Measurements from ENCODE around the gene COX6B2.

COX6B2 gene

DNA sequence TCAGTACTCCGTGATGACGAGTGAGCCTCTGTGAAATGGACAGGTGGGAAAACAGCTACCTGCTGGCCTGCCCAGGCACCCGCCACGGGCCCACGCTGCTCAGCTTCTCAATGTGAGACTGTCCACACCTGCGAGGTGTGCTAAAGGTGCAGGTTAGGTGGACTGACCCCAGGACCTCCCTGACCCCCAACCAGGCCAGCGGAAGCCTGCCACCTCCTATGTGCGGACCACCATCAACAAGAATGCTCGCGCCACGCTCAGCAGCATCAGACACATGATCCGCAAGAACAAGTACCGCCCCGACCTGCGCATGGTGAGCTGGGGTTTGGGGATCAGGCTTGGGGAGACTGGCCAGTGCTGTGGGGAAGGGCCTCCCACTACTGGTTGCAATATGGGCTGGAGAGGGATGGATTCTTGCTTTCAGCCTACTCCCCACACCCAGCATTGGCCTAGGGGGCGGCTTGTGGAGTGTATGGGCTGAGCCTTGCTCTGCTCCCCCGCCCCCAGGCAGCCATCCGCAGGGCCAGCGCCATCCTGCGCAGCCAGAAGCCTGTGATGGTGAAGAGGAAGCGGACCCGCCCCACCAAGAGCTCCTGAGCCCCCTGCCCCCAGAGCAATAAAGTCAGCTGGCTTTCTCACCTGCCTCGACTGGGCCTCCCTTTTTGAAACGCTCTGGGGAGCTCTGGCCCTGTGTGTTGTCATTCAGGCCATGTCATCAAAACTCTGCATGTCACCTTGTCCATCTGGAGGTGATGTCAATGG, 33.4 kb upstream of the COX6B2 start:
- Histone ChIP-seq H3K4me3 (ENCODE audit: low read depth, low read length) (no peak overlapping the region; the same call in 1 of the 2 replicates), H3K36me3 (ENCODE audit: control insufficient read depth in 2 of 2, insufficient read depth in 1 of 2, low read length in 2 of 2) (peaks cover 8 to 59% of the 10 kb centered on the region in 2 experiments), H3K9me3 (ENCODE audit: control insufficient read depth, insufficient read depth, low read depth, low read length) (no peaks in the 10 kb centered on the region), H3K27ac (ENCODE audit: extremely low read depth, low read depth, low read length) (peak overlapping the region; percentile 84), H3K4me1 (ENCODE audit: control insufficient read depth, insufficient read depth, low read length) (peaks cover 30% of the 10 kb centered on the region)
- CTCF ChIA-PET = interaction anchor here (0.7 to 4.4 kb wide), 5 partner anchors 19 to 247 kb away, joined by 3 to 20 read pairs (median 4); partner anchors contain the start of gene ZNF865
- no peak for TF ChIP-seq ZNF426 (tag by site-specific recombination; IDR thresholded peaks at IDR 0.05)
- TF ChIP-seq HOXC10 (CRISPR knock-in tag; IDR thresholded peaks at IDR 0.05) = peak; percentile 92; the same call in 1 of the 2 replicates
- POLR2A ChIA-PET = interaction anchor here (1.0 to 7.3 kb wide), 9 partner anchors 12 to 129 kb away, joined by 3 to 78 read pairs (median 6); partner anchors contain the start of genes HSPBP1, IL11, KMT5C and UBE2S

DNA sequence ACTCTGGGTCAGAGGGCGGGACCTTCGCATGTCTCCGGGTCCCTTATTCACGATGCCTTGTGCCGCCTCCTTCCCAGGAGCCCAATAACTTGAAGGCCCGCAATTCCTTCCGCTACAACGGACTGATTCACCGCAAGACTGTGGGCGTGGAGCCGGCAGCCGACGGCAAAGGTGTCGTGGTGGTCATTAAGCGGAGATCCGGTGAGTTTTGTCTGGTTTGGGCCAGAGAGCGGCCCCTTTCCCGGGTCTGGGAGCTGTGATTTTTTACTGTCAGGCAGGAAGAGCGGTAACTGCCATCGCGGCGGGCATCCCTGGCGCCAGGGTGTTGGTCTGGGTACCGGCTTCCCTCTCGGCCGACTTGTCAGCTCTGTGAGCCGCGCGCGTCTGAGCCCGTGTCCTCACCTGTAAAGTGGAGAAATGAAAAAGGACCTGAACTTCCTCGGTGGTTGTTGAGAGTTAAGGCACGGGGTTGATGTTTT, 32.0 kb upstream of the COX6B2 start:
- H3K4me3 ChIP-seq (ENCODE audit: low read depth, low read length) = peak overlapping the region; percentile 94
- POLR2A ChIA-PET = interaction anchor here (0.7 to 7.3 kb wide), 9 partner anchors 13 to 213 kb away, joined by 3 to 78 read pairs (median 6); partner anchors contain the start of genes FIZ1, HSPBP1, IL11 and KMT5C
- peaks cover 27% of the 10 kb centered on the region for H3K4me1 ChIP-seq (ENCODE audit: control insufficient read depth, insufficient read depth, low read length)
- peak overlapping the region; percentile 84 for H3K27ac ChIP-seq (ENCODE audit: extremely low read depth, low read depth, low read length)
- no peaks in the 10 kb centered on the region for H3K9me3 ChIP-seq (ENCODE audit: control insufficient read depth, insufficient read depth, low read depth, low read length)
- CTCF ChIA-PET = interaction anchor here (1.0 to 1.3 kb wide), 2 partner anchors 95 to 220 kb away, joined by 4 read pairs; partner anchors contain the start of gene ZNF865
- TF ChIP-seq ZNF335 (tag by site-specific recombination; conservative IDR thresholded peaks at IDR 0.05) = peak; percentile 8
- no peak for TF ChIP-seq ZNF654 (tag by site-specific recombination; IDR thresholded peaks at IDR 0.05; ENCODE audit: low read depth)
- TF ChIP-seq ZNF184 (tag by site-specific recombination; IDR thresholded peaks at IDR 0.05) = no peak
- no peak for TF ChIP-seq ZBTB17 (tag by site-specific recombination; IDR thresholded peaks at IDR 0.05)
- TF ChIP-seq ZNF112 (tag by site-specific recombination; IDR thresholded peaks at IDR 0.05) = no peak
- no peak for TF ChIP-seq SETDB1 (IDR thresholded peaks at IDR 0.05; ENCODE audit: insufficient read length, low read length)
- TF ChIP-seq SP2 (tag by site-specific recombination; IDR thresholded peaks at IDR 0.05) = peak; percentile 49
- no peak for TF ChIP-seq ZBTB1 (tag by site-specific recombination; IDR thresholded peaks at IDR 0.05)
- TF ChIP-seq, protein P1, sequence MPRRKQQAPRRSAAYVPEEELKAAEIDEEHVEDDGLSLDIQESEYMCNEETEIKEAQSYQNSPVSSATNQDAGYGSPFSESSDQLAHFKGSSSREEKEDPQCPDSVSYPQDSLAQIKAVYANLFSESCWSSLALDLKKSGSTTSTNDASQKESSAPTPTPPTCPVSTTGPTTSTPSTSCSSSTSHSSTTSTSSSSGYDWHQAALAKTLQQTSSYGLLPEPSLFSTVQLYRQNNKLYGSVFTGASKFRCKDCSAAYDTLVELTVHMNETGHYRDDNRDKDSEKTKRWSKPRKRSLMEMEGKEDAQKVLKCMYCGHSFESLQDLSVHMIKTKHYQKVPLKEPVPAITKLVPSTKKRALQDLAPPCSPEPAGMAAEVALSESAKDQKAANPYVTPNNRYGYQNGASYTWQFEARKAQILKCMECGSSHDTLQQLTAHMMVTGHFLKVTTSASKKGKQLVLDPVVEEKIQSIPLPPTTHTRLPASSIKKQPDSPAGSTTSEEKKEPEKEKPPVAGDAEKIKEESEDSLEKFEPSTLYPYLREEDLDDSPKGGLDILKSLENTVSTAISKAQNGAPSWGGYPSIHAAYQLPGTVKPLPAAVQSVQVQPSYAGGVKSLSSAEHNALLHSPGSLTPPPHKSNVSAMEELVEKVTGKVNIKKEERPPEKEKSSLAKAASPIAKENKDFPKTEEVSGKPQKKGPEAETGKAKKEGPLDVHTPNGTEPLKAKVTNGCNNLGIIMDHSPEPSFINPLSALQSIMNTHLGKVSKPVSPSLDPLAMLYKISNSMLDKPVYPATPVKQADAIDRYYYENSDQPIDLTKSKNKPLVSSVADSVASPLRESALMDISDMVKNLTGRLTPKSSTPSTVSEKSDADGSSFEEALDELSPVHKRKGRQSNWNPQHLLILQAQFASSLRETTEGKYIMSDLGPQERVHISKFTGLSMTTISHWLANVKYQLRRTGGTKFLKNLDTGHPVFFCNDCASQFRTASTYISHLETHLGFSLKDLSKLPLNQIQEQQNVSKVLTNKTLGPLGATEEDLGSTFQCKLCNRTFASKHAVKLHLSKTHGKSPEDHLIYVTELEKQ (tag by site-specific recombination; IDR thresholded peaks at IDR 0.05; ENCODE audit: borderline replicate concordance) = no peak
- no peak for TF ChIP-seq ZNF558 (tag by site-specific recombination; IDR thresholded peaks at IDR 0.05)
- no peak for TF ChIP-seq ZNF366 (tag by site-specific recombination; conservative IDR thresholded peaks at IDR 0.05)
- no peak for TF ChIP-seq ZNF155 (tag by site-specific recombination; IDR thresholded peaks at IDR 0.05)
- peaks cover 8 to 53% of the 10 kb centered on the region in 2 experiments for H3K36me3 ChIP-seq (ENCODE audit: control insufficient read depth in 2 of 2, insufficient read depth in 1 of 2, low read length in 2 of 2)

GRCh38 chr19:55385724-55386492, 31.4 kb upstream of the COX6B2 start, which contains the start of gene RPL28:
Gene RPL28, plus strand, starts transcription at chr19:55385932. Its CDS starts 426 bp downstream, at chr19:55386358.
- ChIA-PET POLR2A (interaction anchor here (0.7 to 7.3 kb wide), 6 partner anchors 14 to 214 kb away, joined by 3 to 78 read pairs (median 12); partner anchors contain the start of genes FIZ1, KMT5C, UBE2S and ZNF524), CTCF (interaction anchor here (1.3 kb wide), 1 partner anchor 94 kb away, joined by 4 read pairs; no protein-coding TSS in a partner anchor)
- TF ChIP-seq ZNF518A (tag by site-specific recombination; conservative IDR thresholded peaks at IDR 0.05; ENCODE audit: low read depth) = 0 out of 2 replicates have a peak, but pooled peaks have one; percentile 8
- TF ChIP-seq, protein P2, sequence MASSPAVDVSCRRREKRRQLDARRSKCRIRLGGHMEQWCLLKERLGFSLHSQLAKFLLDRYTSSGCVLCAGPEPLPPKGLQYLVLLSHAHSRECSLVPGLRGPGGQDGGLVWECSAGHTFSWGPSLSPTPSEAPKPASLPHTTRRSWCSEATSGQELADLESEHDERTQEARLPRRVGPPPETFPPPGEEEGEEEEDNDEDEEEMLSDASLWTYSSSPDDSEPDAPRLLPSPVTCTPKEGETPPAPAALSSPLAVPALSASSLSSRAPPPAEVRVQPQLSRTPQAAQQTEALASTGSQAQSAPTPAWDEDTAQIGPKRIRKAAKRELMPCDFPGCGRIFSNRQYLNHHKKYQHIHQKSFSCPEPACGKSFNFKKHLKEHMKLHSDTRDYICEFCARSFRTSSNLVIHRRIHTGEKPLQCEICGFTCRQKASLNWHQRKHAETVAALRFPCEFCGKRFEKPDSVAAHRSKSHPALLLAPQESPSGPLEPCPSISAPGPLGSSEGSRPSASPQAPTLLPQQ (tag by site-specific recombination; IDR thresholded peaks at IDR 0.05) = peak; percentile 90
- TF ChIP-seq ZFP69B (tag by site-specific recombination; IDR thresholded peaks at IDR 0.05) = peak; percentile 86
- TF ChIP-seq KLF9 (tag by site-specific recombination; IDR thresholded peaks at IDR 0.05; ENCODE audit: low read depth) = peak; percentile 48; the same call in 1 of the 2 replicates

More at GRCh38 chr19:55385724-55386492, 31.4 kb upstream of the COX6B2 start, which contains the start of gene RPL28:
- H3K36me3 ChIP-seq (ENCODE audit: control insufficient read depth in 2 of 2, insufficient read depth in 1 of 2, low read length in 2 of 2) = peaks cover 8 to 47% of the 10 kb centered on the region in 2 experiments
- H3K4me1 ChIP-seq (ENCODE audit: control insufficient read depth, insufficient read depth, low read length) = peaks cover 27% of the 10 kb centered on the region
- H3K9me3 ChIP-seq (ENCODE audit: control insufficient read depth, insufficient read depth, low read depth, low read length) = no peaks in the 10 kb centered on the region
- H3K4me3 ChIP-seq (ENCODE audit: low read depth, low read length) = peak within 1 kb of the TSS; percentile 94
- peak within 1 kb of the TSS; percentile 84 for H3K27ac ChIP-seq (ENCODE audit: extremely low read depth, low read depth, low read length)

Data from HEK293 (cell line).